Left lung (tissue), 10 donors: ENCODE data around the gene CUL4B. TPM values are rescaled to one million over a fixed set of nuclear protein-coding genes. Genes with fewer than 3 reads are reported as not detected.
"Not testable (repeated sequence)": the region's sequence is repeated elsewhere in the genome, so short reads cannot be mapped to it uniquely, and the experiment has no call there.

Experiments
- ATAC-seq: fragments of 200-7000 bp; cut with Tn5 transposase; one replicate; pipeline ENCODE4 v1.9.1; 2020; ENCODE audit warnings: moderate library complexity
- DNase-seq, 4 donors: peaks; one replicate each; pipeline ENCODE4 v3.0.0-alpha.2; 2013 to 2020
- H3K27ac ChIP-seq, 2 donors: fragments of 200-600 bp; sonication (generic) in 1 of 2; one replicate each; pipeline versions ENCODE4 v1.5.0 to v1.8.0; 2020 to 2021
- H3K27me3 ChIP-seq, 2 donors: fragments of 200-600 bp; sonication (generic) in 1 of 2; one replicate each; pipeline versions ENCODE4 v1.5.0 to v1.8.0; 2020 to 2021
- H3K36me3 ChIP-seq, 2 donors: fragments of 200-600 bp; sonication (generic) in 1 of 2; one replicate each; pipeline versions ENCODE4 v1.5.0 to v1.8.0; 2020 to 2021
- H3K4me1 ChIP-seq, 2 donors: fragments of 200-600 bp; one replicate each; pipeline ENCODE4 v1.8.0; 2021
- H3K4me3 ChIP-seq, 2 donors: fragments of 200-600 bp; sonication (generic) in 1 of 2; one replicate each; pipeline versions ENCODE4 v1.5.0 to v1.8.0; 2020 to 2021; ENCODE audit warnings: mild to moderate bottlenecking in 1 of 2
- H3K9me3 ChIP-seq, 2 donors: fragments of 200-600 bp; sonication (generic) in 1 of 2; one replicate each; pipeline versions ENCODE4 v1.5.0 to v1.8.0; 2020 to 2021
- CTCF ChIP-seq, 2 donors: fragments of 200-600 bp; sonication (generic) in 1 of 2; IDR thresholded peaks; one replicate each; pipeline versions ENCODE4 v1.5.0 to v1.8.0; 2021; ENCODE audit warnings: antibody characterized with exemption in 2 of 2
- intact Hi-C, 2 donors: fragments of 100-400 bp; cut with DNase I; formaldehyde crosslinking; loops; one replicate each; pipeline versions ENCODE4 v1.11.2 to v1.14.2; 2022
- polyA plus RNA-seq, 6 donors: library from polyadenylated mRNA; unstranded; fragments of 120-200 nt; gene quantifications; one replicate each; pipeline ENCODE4 v1.2.1, GENCODE V29; 2013; ENCODE audit not compliant: insufficient read length in 6 of 6
- total RNA-seq, 2 donors: library from RNA; stranded (reverse); fragmentation: NEBNext Ultra II Directional; extraction: Animal tissue kit (Norgen Biotek cat#: 25700); gene quantifications; one replicate each; pipeline ENCODE4 v1.2.1, GENCODE V29; 2021
- donor health status: DM: no; HTN: yes; CAD: no.
- donor health status: DM: no; HTN: no; CAD: no.

CUL4B gene
- total and polyA plus RNA-seq, 8 donors: 34.4 to 83.0 (median 68.1) TPM

- ATAC-seq: no peak
- no peaks in the 10 kb centered on the region for H3K27me3 ChIP-seq
- intact Hi-C loops: no loop called here
- no peaks in the 10 kb centered on the region for H3K9me3 ChIP-seq
- no peak for DNase-seq
- no peak for TF ChIP-seq CTCF (IDR thresholded peaks at IDR 0.05)
- H3K36me3 ChIP-seq: no peaks in the 10 kb centered on the region
- no peak overlapping the region for H3K27ac ChIP-seq
- H3K4me3 ChIP-seq: no peak overlapping the region
- no peaks in the 10 kb centered on the region for H3K4me1 ChIP-seq
Measured at GRCh38 chrX:120504569-120504968, 56.2 kb downstream of the CUL4B start.

GRCh38 chrX:120499301-120500072, 61.3 kb downstream of the CUL4B start:
- Histone ChIP-seq H3K27me3 (no peaks in the 10 kb centered on the region), H3K27ac (no peak overlapping the region), H3K9me3 (no peaks in the 10 kb centered on the region), H3K4me1 (no peaks in the 10 kb centered on the region), H3K36me3 (no peaks in the 10 kb centered on the region), H3K4me3 (no peak overlapping the region)
- no peak for ATAC-seq
- TF ChIP-seq CTCF (IDR thresholded peaks at IDR 0.05): no peak
- DNase-seq: peak in 1 of 4 donors; percentile 20
- intact Hi-C loops: loop anchor here in 1 of 2 donors (10.0 kb wide), 1 partner anchor 165 kb away; no protein-coding TSS in a partner anchor

GRCh38 chrX:120490119-120490518, 70.6 kb downstream of the CUL4B start:
- not testable (repeated sequence) for ATAC-seq, H3K36me3 ChIP-seq, H3K27ac ChIP-seq, DNase-seq, H3K4me3 ChIP-seq, H3K4me1 ChIP-seq, H3K27me3 ChIP-seq, H3K9me3 ChIP-seq
- intact Hi-C loops: loop anchor here in 1 of 2 donors (10.0 kb wide), 1 partner anchor 175 kb away; no protein-coding TSS in a partner anchor

- H3K27ac ChIP-seq: no peak overlapping the region
- no peak overlapping the region for H3K4me3 ChIP-seq
- no peak for TF ChIP-seq CTCF (IDR thresholded peaks at IDR 0.05)
- intact Hi-C loops: no loop called here
- no peaks in the 10 kb centered on the region for H3K9me3 ChIP-seq
- no peak for ATAC-seq
- DNase-seq: no peak
- H3K27me3 ChIP-seq: no peaks in the 10 kb centered on the region
- no peaks in the 10 kb centered on the region for H3K36me3 ChIP-seq
- H3K4me1 ChIP-seq: peaks cover 0 to 4% of the 10 kb centered on the region in 2 donors
Measured at GRCh38 chrX:120486786-120487185, 74.0 kb downstream of the CUL4B start.

- peak; percentile 92 for ATAC-seq
- DNase-seq: peak; percentile 63 to 86 (median 72)
- H3K36me3 ChIP-seq: no peaks in the 10 kb centered on the region
- intact Hi-C loops: no loop called here
- no peaks in the 10 kb centered on the region for H3K9me3 ChIP-seq
- peak overlapping the region; percentile 83 to 90 for H3K27ac ChIP-seq
- peak; percentile 13 to 44 for TF ChIP-seq CTCF (IDR thresholded peaks at IDR 0.05)
- H3K27me3 ChIP-seq: no peaks in the 10 kb centered on the region
- peaks cover 0 to 4% of the 10 kb centered on the region in 2 donors for H3K4me1 ChIP-seq
- H3K4me3 ChIP-seq: peak overlapping the region; percentile 26 to 42
Measured at GRCh38 chrX:120485638-120486520, 74.9 kb downstream of the CUL4B start.
